ENCODE measurements around the gene NUBPL.

GRCh38 chr14:31530136-31530535 lies 31.1 kb upstream of the NUBPL start:
- no peak for TF ChIP-seq POLR2A (IDR thresholded peaks at IDR 0.05; ENCODE audit: low read length)
- TF ChIP-seq GATA1 (IDR thresholded peaks at IDR 0.05; ENCODE audit: low read depth, low read length), result no peak
